IPS-NIHi7 (cell line): ENCODE measurements around the gene NT5M.
A peak's percentile ranks its signal among the peaks of the same experiment; 100 is the strongest.

Experiments
- DNase-seq: peaks from one replicate; pipeline ENCODE4 v3.0.0; 2012; ENCODE audit warnings: mixed read lengths; ENCODE audit errors: extremely low spot score

Gene NT5M

DNA sequence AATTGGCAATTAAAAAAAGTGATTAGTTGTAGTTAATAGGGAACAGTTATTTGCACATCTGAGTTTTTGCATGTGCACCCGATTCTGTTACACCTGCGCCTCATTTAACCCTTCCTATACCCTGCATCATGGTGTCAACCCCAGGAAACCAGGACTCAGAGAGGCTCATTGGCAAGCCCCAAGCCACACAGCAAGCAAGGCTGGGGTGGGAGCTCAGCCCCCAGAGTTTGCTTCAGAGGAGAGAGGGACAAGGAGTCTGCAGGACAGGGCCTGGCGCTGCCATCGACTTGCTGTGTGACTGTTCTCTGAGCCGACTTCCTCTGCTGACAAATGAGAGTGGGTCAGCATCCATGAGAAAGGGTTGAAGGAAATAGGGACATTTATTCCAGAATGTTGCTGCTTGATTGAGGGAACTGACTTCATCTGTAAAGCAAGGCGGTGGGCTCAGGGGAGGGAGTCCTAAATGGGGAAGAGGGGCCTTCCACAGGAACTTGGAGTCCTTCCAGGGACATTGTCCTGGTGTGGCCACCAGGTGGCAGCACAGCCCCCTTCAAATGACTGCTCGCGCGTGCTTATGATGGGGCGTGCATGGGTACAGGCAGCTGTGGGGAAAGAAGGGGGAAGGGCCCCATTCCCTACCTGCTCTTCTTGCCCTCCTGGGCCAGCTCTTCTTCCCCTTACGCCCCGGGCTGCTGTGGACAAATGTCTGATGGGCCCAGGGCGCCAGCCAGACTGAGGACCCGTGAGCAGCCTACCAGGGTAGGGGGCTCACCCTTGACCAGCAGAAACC, 51.6 kb downstream of the NT5M start:
- peak; percentile 91 for DNase-seq

DNA sequence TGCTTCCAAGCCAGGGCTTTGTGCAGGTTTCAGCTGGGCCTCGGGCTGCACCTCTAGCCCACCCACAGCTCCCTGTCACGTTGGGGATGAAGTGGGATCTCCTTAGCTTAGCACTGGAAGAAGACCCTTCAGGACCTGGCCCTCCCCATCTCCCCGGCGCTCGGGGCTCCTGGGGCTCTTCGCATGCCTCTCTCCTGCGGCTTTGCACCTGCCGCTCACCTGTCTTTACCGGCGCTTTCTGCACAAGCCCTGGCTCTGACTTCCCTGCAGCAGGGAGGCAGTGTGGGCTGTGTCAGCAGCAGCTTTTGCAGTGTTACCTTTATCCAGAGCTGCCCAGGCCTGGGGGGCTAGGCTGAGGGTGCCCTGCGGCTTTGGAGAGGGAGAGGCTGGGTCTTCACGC, 52.3 kb downstream of the NT5M start:
- peak; percentile 8 for DNase-seq

DNA sequence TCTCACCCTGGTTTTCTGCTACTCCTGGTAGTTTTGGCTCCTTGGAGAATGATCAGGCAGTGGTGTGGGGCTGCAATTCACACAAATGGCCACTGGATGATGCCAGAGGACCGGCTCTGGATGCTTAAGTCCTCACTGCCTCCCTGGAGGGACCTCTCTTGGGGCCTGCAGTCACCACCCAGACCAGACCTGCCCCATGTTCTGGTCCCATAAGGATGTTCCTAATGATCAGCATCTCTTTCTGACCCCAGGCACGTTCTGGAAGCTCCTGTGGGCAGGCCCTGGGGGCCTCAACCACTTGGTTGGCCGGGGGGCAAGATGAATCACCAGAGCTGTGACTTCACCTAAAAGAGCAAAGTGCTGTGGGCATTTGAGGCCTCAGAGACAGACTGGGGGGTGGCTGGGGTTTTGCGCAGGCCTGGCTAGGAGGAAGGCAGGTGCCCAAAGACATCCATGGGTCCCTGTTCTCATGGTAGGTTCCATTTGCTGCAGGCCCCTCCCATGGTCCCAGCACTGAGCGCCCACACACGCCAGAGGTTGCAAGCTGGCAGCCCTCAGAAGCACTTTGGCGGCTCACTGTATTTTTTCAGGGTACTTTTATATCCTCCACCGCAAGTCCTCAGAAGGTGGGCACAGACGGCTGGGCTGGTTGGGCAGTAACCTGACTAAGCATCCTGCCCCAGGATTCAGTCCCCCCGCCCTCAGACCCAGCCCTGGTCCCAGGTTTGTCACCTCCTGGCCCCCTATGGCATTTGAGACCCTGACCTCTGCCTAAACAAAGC, 53.2 kb downstream of the NT5M start:
- peak; percentile 92 for DNase-seq

DNA sequence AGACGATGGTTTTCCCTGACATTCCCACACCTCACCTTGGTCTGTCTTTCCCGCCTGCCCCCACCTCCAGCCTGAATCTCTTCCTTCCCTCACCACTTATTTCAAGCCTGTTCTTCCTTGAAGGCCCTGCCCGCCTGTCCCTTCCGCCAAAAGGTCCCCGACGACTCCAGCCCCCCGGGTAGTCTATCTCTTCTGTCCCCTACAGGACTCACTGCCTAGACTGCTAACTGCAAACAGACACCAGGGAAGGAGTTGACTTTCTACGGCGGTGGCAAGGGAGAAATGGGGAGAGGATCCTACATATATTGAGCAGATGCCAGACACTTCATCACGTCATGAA, 53.7 kb downstream of the NT5M start:
- DNase-seq = no peak

DNA sequence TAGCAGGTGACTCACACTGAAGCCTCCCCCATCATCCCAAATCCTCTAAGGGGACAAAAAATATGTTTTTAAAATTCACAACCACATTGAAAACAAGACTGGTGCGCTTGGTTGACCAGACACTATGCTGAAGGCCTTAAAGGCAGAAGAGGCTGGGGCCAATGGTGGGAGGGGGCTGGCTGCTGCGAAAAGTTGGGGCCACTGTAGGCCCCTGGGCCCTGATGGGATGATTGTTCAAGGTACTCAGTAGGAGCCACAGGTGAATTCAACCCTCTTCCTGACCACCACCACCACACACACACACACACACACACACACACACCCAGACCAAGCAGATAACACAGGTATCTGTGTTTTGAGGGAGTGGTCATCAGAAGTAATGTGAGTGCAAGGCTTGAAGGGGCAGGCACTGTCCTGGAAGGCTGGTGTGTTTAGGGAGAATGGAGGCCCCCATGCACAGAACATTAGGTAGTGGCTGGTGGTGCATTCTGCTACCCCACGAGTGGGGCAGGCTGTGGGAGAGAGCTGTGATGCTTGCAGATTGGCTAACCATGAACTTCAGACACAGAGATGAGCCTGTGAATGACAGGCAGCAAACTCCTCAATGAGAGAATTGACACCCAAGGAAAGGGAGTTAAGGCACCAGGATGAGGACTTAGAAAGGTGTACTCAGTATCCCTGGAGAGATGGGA, 55.0 kb downstream of the NT5M start:
- peak; percentile 3 for DNase-seq

DNA sequence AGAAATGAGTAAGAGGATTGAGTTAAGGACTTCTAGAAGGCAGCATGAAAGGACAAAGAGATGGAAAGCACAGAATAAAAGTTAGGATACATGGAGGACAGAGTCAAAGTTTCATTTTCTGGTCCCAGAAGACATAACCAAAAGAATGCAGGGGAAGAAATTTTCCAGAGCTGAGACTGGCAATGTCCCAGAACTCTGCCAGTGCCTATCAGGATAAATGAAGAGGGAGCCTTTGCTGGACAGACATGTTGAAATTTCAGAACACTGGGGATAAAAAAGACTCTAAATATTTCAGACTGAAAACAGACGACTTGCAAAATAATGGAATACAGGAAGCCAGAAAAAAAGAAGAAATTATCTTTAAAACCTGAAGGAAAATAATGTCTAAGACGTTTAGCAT, 55.7 kb downstream of the NT5M start:
- no peak for DNase-seq

DNA sequence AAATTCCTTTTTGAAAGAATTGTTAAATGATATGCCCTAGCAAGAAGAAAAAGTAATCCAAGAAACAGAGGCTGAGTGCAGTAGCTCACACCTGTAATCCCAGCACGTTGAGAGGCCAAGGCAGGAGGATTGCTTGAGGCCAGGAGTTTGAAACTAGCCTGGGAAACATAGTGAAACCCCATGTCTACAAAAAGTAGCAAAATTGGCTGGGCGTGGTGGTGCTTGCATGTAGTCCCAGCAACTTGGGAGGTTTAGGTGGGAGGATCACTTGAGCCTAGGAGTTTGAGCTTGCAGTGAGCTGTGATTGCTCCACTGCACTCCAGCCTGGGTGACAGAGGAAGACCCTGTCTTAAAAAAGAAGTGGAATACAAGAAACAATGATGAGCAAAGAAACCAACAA, 56.1 kb downstream of the NT5M start:
- no peak for DNase-seq

DNA sequence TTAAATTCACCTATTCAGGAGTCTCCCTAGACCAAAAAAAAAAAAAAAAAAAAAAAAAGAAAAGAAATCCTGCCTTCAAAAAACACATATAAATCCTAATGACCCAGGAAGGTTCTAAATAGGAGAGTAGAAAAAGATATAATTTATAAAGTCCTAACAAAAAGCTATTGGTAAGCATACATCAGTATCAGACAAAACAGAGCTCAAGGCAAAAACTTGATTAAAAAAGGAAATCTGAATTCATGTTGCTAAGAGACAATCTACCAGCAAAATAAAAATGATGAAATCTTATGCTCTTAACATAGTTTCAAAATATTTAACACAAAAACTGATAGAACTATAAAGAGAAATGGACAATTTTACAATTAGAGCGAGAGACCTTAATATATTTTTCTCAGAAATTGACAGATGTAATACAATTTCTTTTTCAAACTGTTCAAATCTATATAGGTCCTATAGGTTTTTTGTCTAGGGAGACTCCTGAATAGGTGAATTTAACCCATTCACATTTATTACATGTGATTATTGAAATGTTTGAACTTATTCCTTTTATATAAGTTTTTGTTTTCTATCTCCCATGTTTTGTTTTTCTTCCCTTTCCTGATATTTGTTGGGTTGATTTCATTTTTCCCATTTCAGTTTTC, 57.0 kb downstream of the NT5M start:
- DNase-seq = no peak

DNA sequence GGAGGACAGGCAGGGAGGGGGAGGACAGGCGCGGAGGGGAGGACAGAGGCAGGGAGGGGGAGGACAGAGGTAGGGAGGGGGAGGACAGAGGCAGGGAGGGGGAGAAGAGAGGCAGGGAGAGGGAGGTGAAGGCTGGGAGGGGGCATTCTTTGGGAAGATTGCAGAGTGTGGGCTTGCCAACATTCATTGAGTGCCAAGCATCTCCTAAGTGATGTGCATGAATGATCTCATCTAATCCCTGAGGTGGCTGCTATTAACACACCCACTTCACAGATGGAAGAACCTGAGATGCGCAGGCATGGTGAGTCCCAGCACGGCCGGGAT, 58.3 kb downstream of the NT5M start:
- DNase-seq = no peak

DNA sequence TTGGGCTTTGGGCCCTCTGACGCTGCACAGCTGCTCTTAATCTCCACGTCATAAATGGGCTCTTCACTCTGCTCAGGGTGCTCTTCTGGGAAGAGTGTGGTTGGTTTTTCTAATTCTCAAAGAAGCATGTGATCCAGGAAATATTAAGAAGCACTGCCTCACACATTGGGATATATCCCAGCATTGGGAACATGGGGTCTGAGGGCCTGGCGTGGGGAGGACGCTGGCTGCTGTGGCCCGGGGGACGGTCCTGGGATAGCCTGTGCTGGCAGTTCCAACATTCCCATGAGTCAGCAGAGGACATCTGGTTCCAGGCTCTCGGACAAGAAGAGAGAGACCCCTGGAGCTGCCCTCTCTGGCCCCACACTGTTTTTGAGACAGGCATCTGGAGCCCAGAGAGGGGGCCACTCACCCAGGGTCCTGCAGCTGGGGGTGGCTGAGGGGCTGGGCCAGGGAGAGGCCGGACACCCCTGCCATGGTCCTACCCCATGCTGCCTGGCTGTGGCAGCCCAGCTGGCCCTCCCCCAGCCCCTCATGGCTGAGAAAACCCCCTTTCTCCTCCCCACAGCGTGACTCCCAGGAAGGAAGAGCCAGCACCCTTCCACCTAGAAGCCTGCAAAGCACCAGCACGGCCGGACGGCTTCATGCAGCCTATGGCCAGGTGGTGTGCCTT, 58.8 kb downstream of the NT5M start:
- DNase-seq = no peak

DNA sequence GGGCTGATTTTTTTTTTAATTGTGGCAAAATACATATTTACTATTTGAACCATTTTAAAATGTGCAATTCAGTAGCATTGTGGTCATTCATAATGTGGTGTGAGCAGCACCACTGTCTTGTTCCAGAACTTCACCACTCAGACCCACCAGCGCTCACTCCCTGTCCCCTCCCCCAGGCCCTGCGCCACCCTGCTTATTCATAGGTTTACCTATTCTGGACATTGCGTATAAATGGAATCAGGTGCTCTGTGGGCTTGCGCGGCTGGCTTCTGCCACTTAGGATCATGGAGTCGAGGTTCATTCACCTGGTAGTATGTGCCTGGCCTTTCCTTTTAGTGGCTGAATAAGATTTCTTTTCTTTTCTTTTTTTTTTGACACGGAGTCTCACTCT, 59.4 kb downstream of the NT5M start:
- DNase-seq = no peak

DNA sequence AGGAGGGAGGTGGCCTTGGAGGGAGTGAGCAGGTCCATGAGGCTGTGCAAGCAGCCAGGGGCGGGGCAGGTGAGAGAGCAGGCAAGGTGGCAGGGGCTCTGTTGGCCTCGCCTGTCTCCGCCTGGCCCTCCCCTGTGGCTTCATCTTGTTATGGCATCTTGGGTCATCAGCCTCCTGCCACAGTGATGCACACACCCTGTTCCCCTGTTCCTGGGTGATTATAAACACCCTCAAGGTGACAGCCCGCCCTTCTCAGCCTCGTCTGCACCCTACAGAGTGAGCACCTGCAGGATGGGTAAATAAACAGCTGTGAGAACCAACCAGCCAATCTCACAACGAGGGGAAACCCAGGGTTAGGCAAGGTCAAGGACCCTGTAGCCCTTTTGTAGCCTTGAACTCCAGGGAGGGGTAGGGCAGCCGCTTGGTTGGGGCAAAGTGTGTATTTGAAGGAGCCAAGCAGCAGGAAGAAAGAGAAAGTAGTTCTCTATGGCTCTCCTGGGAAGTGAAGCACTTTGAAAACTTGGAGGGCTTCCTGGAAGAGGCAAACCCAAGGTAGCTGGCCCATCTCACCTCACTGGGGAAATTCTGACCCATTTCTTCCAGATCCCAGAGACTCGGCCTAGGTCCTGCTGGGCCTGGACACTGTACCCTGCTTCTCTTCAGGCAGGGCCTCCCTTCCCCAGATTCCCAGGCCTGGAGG, 60.6 kb downstream of the NT5M start:
- DNase-seq = peak; percentile 42

DNA sequence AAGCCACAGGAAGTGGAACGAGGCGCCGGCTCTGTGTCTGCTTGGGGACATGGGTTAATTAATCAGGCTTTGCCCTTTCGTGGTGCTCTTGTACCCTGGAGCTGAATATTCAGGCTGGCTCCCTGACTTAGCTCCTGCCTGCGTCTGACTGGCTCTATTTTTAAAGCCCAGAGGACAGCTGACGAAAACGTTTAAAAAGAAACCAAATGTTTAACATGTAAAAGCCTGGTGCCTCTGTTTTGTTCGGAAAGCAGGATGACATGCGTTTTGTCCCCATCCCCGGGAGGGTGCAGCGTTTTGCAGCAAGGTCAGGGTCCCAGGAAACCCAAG, 61.1 kb downstream of the NT5M start:
- no peak for DNase-seq

DNA sequence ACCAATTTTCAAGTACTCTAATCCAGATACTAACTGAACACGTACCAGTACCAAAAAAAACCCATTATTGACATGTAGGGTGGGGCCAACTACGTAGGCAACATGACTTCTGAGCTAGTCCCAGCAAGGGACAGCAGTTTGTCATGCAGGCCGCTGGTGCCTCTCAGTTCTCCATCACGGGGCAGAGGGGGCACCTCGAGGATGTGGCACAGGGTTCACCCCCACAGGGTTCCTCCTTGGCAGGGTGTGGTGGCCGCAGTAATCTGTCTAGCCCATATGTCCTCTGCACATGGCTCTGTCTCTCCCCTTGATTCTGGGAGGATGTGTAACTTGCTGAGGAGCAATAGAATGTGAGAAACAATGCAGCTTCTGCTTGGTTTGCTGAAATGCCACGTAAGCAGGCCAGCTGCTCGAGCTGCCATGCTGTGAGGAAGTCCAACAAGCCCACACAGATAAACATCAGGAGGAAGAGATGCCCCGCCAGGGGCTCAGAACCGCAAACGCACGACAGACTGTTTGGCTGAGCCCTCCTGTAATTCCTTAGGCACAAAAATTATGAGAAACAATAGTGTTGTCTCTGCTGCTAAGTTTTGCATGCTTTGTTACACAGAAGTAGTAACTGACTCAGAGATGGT, 62.4 kb downstream of the NT5M start:
- no peak for DNase-seq

DNA sequence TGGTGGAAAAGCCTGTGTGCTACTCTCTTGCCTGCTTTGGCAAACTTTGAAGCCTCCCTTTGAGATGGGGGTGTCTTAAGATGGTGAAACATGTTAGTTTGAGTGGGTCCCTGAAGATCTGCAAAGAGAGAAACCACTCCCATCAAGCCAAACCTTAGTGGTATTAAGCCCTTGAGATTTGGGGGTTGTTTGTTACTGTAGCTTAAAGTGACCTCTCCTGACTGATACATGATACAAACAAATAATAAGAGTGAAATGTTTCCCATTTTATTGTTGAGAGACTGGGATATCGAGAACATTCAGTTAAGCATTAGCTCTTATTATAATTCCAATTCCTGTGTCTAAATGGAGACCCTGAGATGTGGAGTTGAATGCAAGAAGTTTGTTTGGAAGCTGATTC, 63.1 kb downstream of the NT5M start:
- DNase-seq = no peak

DNA sequence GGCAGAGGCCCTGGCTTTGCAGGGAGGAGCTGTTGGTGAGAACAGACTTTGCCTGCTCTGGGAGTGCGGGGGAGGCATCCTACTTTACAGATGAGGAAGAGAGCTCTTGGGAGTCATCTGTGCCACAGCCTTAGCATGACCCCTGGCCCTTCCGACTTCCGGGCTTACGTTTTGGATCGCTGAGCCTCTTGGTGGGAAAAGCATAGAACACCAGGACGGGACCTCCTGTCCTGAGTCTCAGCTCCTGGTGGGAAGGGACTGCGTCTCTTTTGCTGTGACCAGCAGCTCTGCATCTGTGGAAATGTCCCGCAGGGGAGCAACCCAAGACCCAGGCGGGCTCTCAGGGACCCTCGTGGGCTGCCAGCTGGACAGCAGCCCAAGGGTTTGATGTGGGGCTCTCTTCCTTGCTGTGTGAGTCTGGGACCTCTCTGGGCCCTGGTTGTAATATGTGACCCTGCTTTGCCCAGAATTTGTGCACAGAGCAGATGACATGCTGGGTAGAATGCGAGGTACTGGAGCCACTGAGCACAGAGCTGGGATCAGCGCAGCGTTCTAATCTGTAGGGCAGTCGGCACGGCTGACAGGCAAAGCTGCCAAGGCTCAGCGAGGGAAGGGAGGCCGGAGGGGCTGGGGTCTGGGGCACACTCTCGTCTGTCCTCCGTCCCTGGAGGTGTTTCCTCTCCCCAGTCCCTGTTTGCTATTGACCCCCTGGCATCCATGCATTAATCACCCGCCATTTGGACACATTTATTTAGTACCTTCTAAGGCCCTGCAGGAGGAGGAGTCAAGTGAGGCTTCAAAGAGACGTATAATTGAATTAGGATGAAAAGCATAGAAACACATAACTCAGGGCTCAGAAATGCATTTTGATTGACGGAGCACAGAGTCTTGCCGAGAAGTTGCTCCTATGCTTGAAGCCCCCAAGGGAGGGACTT, 64.0 kb downstream of the NT5M start:
- no peak for DNase-seq

DNA sequence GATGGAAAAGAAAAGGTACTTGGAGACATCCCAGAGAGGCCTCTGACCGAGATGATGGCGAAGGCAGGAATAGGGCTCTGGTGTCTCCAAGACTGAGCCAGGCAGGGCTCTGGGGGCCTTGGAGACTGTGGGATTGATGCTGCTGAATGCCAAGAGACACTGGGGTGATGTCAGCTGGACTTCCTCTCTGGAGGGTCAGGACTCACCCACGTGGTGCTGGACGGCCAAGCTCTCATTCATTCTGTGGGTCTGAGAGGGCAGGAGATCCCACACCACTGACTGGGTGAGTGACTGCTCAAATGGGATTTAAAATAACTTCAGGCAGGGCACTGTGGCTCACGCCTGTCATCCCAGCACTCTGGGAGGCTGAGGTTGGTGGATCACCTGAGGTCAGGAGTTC, 64.8 kb downstream of the NT5M start:
- DNase-seq = no peak

DNA sequence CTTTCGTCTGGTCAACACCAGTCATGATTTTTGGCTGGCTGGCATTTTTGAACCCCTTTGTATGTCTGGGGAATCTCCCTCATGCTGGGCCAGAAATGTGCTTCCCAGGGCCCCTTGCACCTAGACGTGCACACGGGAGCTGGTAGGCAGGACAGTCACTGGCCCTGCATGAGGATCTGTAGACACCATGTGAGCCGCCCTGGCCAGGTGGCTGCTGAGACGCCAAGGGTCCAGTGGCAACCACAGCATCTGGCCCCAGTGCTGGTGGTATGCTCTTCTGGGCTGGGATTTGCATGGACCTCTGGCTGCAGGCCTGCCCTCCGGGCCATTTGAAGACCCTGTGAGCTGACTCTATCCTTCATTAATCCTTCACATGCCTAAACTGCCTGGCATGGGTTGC, 67.5 kb downstream of the NT5M start:
- no peak for DNase-seq

DNA sequence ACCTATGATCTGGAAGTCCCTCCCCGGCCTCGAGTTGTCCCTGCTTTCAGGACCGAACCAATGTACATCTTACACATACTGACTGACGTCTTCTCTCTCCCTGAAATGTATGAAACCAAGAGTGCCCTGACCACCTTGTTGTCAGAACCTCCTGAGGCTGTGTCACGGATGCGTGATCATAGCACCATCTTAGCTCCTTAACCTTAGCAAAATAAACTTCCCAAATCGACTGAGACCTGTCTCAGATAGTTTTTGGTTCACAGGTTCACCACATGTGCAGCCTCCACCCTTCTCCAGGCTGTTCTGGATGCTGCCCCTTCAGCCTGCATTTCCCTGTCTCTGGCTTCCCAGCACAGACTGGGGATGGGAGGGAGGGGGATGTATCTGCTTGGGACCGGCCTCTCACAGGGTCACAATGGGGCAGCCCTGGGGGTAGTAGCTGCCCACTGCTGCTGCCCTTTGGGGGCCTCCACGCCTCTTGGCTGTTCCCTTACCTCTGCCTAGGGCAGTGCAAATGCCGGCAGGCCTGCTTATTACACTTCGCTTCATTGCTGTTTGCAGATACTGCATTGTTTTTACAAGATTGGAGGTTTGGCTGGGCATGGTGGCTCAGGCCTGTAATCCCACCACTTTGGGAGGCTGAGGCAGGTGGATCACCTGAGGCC, 69.8 kb downstream of the NT5M start:
- no peak for DNase-seq
